ENCODE results near the gene HPSE2. TPM values are rescaled to one million over a fixed set of nuclear protein-coding genes. Genes with fewer than 3 reads are reported as not detected.

Gene HPSE2
- total RNA-seq, 2 donors from 2014 or later, result 2.4 to 4.7 TPM

GRCh38 chr10:98568551-98568950 is 667.1 kb downstream of the HPSE2 start:
- no peaks in the 10 kb centered on the region for H3K9me3 ChIP-seq
- 82% methylated on average over 2 of the region's 2 CpGs for WGBS
- H3K27me3 ChIP-seq (replicated peaks; ENCODE audit: insufficient read depth), result no peaks in the 10 kb centered on the region
- no peak for TF ChIP-seq POLR2AphosphoS5 (IDR thresholded peaks at IDR 0.05)
- no peak for TF ChIP-seq CTCF (IDR thresholded peaks at IDR 0.05)
- no peak for TF ChIP-seq POLR2A (IDR thresholded peaks at IDR 0.05)
- intact Hi-C loops (cut with DNase I), result no loop called here
- DNase-seq (ENCODE audit: low spot score), result no peak
- H3K4me3 ChIP-seq, result no peak overlapping the region
- no peaks in the 10 kb centered on the region for H3K36me3 ChIP-seq
- no peaks in the 10 kb centered on the region for H3K4me1 ChIP-seq (replicated peaks)
- H3K27ac ChIP-seq, result no peak overlapping the region

- intact Hi-C loops (cut with DNase I), result no loop called here
- Histone ChIP-seq H3K27ac (no peak overlapping the region), H3K4me1 (replicated peaks) (no peaks in the 10 kb centered on the region), H3K27me3 (replicated peaks; ENCODE audit: insufficient read depth) (no peaks in the 10 kb centered on the region), H3K4me3 (no peak overlapping the region), H3K9me3 (no peaks in the 10 kb centered on the region), H3K36me3 (no peaks in the 10 kb centered on the region)
- TF ChIP-seq CTCF (IDR thresholded peaks at IDR 0.05) (no peak), POLR2A (IDR thresholded peaks at IDR 0.05) (no peak), POLR2AphosphoS5 (IDR thresholded peaks at IDR 0.05) (no peak)
- no peak for DNase-seq (ENCODE audit: low spot score)
- WGBS, result 64% methylated on average over 4 of the region's 4 CpGs
Observed at GRCh38 chr10:98567391-98568133, 668.1 kb downstream of the HPSE2 start.

- TF ChIP-seq POLR2A (IDR thresholded peaks at IDR 0.05) (no peak), CTCF (IDR thresholded peaks at IDR 0.05) (no peak), POLR2AphosphoS5 (IDR thresholded peaks at IDR 0.05) (no peak)
- intact Hi-C loops (cut with DNase I), result no loop called here
- H3K9me3 ChIP-seq, result no peaks in the 10 kb centered on the region
- no peaks in the 10 kb centered on the region for H3K4me1 ChIP-seq (replicated peaks)
- no peak overlapping the region for H3K4me3 ChIP-seq
- no peak overlapping the region for H3K27ac ChIP-seq
- 54% methylated on average over 2 of the region's 2 CpGs for WGBS
- no peaks in the 10 kb centered on the region for H3K27me3 ChIP-seq (replicated peaks; ENCODE audit: insufficient read depth)
- DNase-seq (ENCODE audit: low spot score), result no peak
- H3K36me3 ChIP-seq, result no peaks in the 10 kb centered on the region
Observed at GRCh38 chr10:98563811-98564210, 671.8 kb downstream of the HPSE2 start.

GRCh38 chr10:98560565-98560964 is 675.1 kb downstream of the HPSE2 start:
- no peak for TF ChIP-seq POLR2AphosphoS5 (IDR thresholded peaks at IDR 0.05)
- TF ChIP-seq CTCF (IDR thresholded peaks at IDR 0.05), result no peak
- TF ChIP-seq POLR2A (IDR thresholded peaks at IDR 0.05), result no peak

GRCh38 chr10:98556061-98556460 is 679.6 kb downstream of the HPSE2 start:
- Histone ChIP-seq H3K27me3 (replicated peaks; ENCODE audit: insufficient read depth) (no peaks in the 10 kb centered on the region), H3K36me3 (no peaks in the 10 kb centered on the region), H3K27ac (no peak overlapping the region), H3K9me3 (no peaks in the 10 kb centered on the region), H3K4me1 (replicated peaks) (no peaks in the 10 kb centered on the region), H3K4me3 (no peak overlapping the region)
- 62% methylated on average over 3 of the region's 3 CpGs for WGBS
- no peak for DNase-seq (ENCODE audit: low spot score)
- TF ChIP-seq CTCF (IDR thresholded peaks at IDR 0.05), result no peak
- TF ChIP-seq POLR2A (IDR thresholded peaks at IDR 0.05), result no peak
- TF ChIP-seq POLR2AphosphoS5 (IDR thresholded peaks at IDR 0.05), result no peak
- intact Hi-C loops (cut with DNase I), result no loop called here

More at GRCh38 chr10:98560565-98560964, 675.1 kb downstream of the HPSE2 start:
- H3K27me3 ChIP-seq (replicated peaks; ENCODE audit: insufficient read depth), result no peaks in the 10 kb centered on the region
- H3K27ac ChIP-seq, result no peak overlapping the region
- intact Hi-C loops (cut with DNase I), result no loop called here
- H3K36me3 ChIP-seq, result no peaks in the 10 kb centered on the region
- 94% methylated on average over 2 of the region's 2 CpGs for WGBS
- no peaks in the 10 kb centered on the region for H3K4me1 ChIP-seq (replicated peaks)
- no peak overlapping the region for H3K4me3 ChIP-seq
- no peak for DNase-seq (ENCODE audit: low spot score)
- no peaks in the 10 kb centered on the region for H3K9me3 ChIP-seq
